K562 (cell line): ENCODE measurements around the gene ICE2. TPM values are rescaled to one million over a fixed set of nuclear protein-coding genes. Genes with fewer than 3 reads are reported as not detected.

Experiments used
- ATAC-seq: fragments of 200-7000 bp; cut with Tn5 transposase; 3 replicates; pipeline ENCODE4 v1.9.1; 2020; ENCODE audit warnings: moderate library complexity
- BruUV-seq: library from RNA; stranded (reverse); fragments of 400-500 nt; replicated peaks from 2 replicates; lab custom pipeline; 2021; lab: Mats Ljungman, UMichigan
- CTCF ChIA-PET: fragments of 300-600 bp; formaldehyde crosslinking; extraction: SDS; loops from one replicate; lab custom pipeline; 2021; ENCODE audit warnings: low intra/inter-chr PET ratio; lab: Yijun Ruan, JAX
- POLR2A ChIA-PET: fragments of 300-600, 350-650 bp; sonication (Branson Sonifier 250); formaldehyde crosslinking; extraction: SDS; loops from one replicate; lab custom pipeline; 2021; ENCODE audit warnings: antibody characterized with exemption, inconsistent platforms; lab: Yijun Ruan, JAX
- DNase-seq, 4 experiments: peaks; one replicate each; pipeline versions ENCODE4 v3.0.0 to v3.0.0-alpha.2; 2011 to 2018; ENCODE audit warnings: low spot score in 3 of 4, mixed read lengths in 3 of 4; ENCODE audit errors: extremely low read depth in 1 of 4
- FAIRE-seq: peaks from 2 replicates; lab custom pipeline; 2011; peaks lifted over from hg19 to GRCh38; lab: Jason Lieb, UNC
- H2AFZ ChIP-seq: 2 replicates; pipeline ENCODE4 v1.6.0; 2011; ENCODE audit warnings: low read depth, low read length, control low read depth, inconsistent platforms
- H3K27ac ChIP-seq: fragments of 200-600 bp; 3 replicates; pipeline ENCODE4 v1.8.0; 2011; ENCODE audit warnings: low read depth, mild to moderate bottlenecking, control low read depth, inconsistent platforms, low read length, moderate library complexity, mixed read lengths; ENCODE audit errors: extremely low read depth
- H3K27me3 ChIP-seq, 2 experiments: fragments of 300-600 bp in 1 of 2; 2 replicates in 1 of 2; 3 replicates in 1 of 2; pipeline versions ENCODE4 v1.6.0 to v1.8.0; 2011; ENCODE audit warnings: inconsistent platforms in 2 of 2, low read length in 2 of 2, mild to moderate bottlenecking in 1 of 2, mixed read lengths in 1 of 2, moderate library complexity in 1 of 2; ENCODE audit not compliant: control insufficient read depth in 2 of 2, insufficient read depth in 2 of 2
- H3K36me3 ChIP-seq: fragments of 300-600 bp; 3 replicates; pipeline ENCODE4 v1.8.0; 2011; ENCODE audit warnings: mild to moderate bottlenecking, low read length, inconsistent platforms; ENCODE audit not compliant: control insufficient read depth, insufficient read depth
- H3K4me1 ChIP-seq, 2 experiments: fragments of 200-600 bp in 1 of 2; replicated peaks in 1 of 2; 2 replicates in 1 of 2; 3 replicates in 1 of 2; pipeline versions ENCODE4 v1.5.1 to v1.8.0; 2011; ENCODE audit warnings: inconsistent platforms in 2 of 2, low read length in 2 of 2, mild to moderate bottlenecking in 1 of 2, mixed read lengths in 1 of 2, moderate library complexity in 1 of 2; ENCODE audit not compliant: control insufficient read depth in 2 of 2, insufficient read depth in 2 of 2
- H3K4me2 ChIP-seq: 2 replicates; pipeline ENCODE4 v1.6.1; 2011; ENCODE audit warnings: low read length, control low read depth, inconsistent platforms, mixed read lengths; ENCODE audit not compliant: insufficient read depth
- H3K4me3 ChIP-seq: fragments of 200-600 bp; sonication (generic), shearing (Covaris generic); 2 replicates; pipeline ENCODE4 v1.5.1; 2016; ENCODE audit warnings: control low read depth, inconsistent platforms
- H3K79me2 ChIP-seq: fragments of 200-600 bp; 3 replicates; pipeline ENCODE4 v1.8.0; 2011; ENCODE audit warnings: low read length, inconsistent platforms; ENCODE audit not compliant: control insufficient read depth, insufficient read depth
- H3K9ac ChIP-seq, 2 experiments: 2 replicates each; pipeline versions ENCODE4 v1.6.0 to v1.6.1; 2011; ENCODE audit warnings: low read depth in 2 of 2, low read length in 2 of 2, control low read depth in 1 of 2, inconsistent platforms in 1 of 2, mild to moderate bottlenecking in 1 of 2, mixed read lengths in 1 of 2; ENCODE audit not compliant: insufficient read depth in 1 of 2
- H3K9me1 ChIP-seq: one replicate; pipeline ENCODE4 v1.6.0; 2011; ENCODE audit warnings: inconsistent platforms, mild to moderate bottlenecking, low read length, moderate library complexity; ENCODE audit not compliant: control insufficient read depth, insufficient read depth
- H3K9me3 ChIP-seq: replicated peaks from 2 replicates; pipeline ENCODE4 v1.5.1; 2011; ENCODE audit warnings: low read depth, low read length, inconsistent platforms; ENCODE audit not compliant: control insufficient read depth, insufficient read depth
- H4K20me1 ChIP-seq: replicated peaks from 2 replicates; pipeline ENCODE4 v1.6.1; 2011; ENCODE audit warnings: low read length, inconsistent platforms, mixed read lengths; ENCODE audit not compliant: control insufficient read depth, insufficient read depth
- CSDE1 ChIP-seq, 2 experiments: fragments of 450-650 bp; IDR thresholded peaks; 2 replicates each; pipeline ENCODE4 v1.6.1; 2016; ENCODE audit warnings: mild to moderate bottlenecking in 1 of 2
- ESRRB ChIP-seq: fragments of 250-450 bp; sonication (Bioruptor Pico); IDR thresholded peaks from 2 replicates; pipeline ENCODE4 v1.5.0; 2020; ENCODE audit warnings: mild to moderate bottlenecking, moderate library complexity, borderline replicate concordance
- HDAC3 ChIP-seq: fragments of 450-650 bp; IDR thresholded peaks from 2 replicates; pipeline ENCODE4 v1.6.1; 2018; ENCODE audit warnings: borderline replicate concordance, mild to moderate bottlenecking, moderate library complexity; ENCODE audit not compliant: partially characterized antibody
- HMG20A ChIP-seq: fragments of 450-650 bp; formaldehyde crosslinking; conservative IDR thresholded peaks from 2 replicates; pipeline ENCODE4 v1.4.0; 2020; ENCODE audit warnings: mild to moderate bottlenecking, mixed read lengths
- NCOA2 ChIP-seq, 2 experiments: fragments of 450-650 bp; IDR thresholded peaks; 2 replicates each; pipeline ENCODE4 v1.6.1; 2018; ENCODE audit warnings: mild to moderate bottlenecking in 2 of 2, moderate library complexity in 1 of 2; ENCODE audit not compliant: partially characterized antibody in 2 of 2
- PHB ChIP-seq: fragments of 250-450 bp; sonication (Bioruptor Pico); IDR thresholded peaks from 2 replicates; pipeline ENCODE4 v1.5.0; 2021
- SETDB1 ChIP-seq: IDR thresholded peaks from one replicate; pipeline ENCODE4 v1.6.1; 2012; ENCODE audit warnings: low read length, control low read depth, inconsistent platforms
- SMC3 ChIP-seq: conservative IDR thresholded peaks from 2 replicates; pipeline ENCODE4 v1.6.1; 2011; ENCODE audit warnings: low read depth, low read length, improper control_type of control experiment; ENCODE audit not compliant: insufficient read depth
- SP1 ChIP-seq: sonication (generic); formaldehyde crosslinking; IDR thresholded peaks from 2 replicates; pipeline ENCODE4 v1.8.1; 2022; ENCODE audit warnings: mild to moderate bottlenecking, missing genetic modification reagents
- TAF7 ChIP-seq: fragments of 450-650 bp; IDR thresholded peaks from 2 replicates; pipeline ENCODE4 v1.6.1; 2016; ENCODE audit warnings: missing genetic modification characterization, missing compliant biosample characterization
- ZNF175 ChIP-seq: fragments of 200-800 bp; sonication (Bioruptor generic); IDR thresholded peaks from 2 replicates; pipeline ENCODE4 v1.6.1; 2016; ENCODE audit warnings: low read depth, mild to moderate bottlenecking, missing genetic modification characterization, missing compliant biosample characterization
- ZNF445 ChIP-seq: fragments of 250-450 bp; sonication (Bioruptor Pico); IDR thresholded peaks from 2 replicates; pipeline ENCODE4 v1.4.0; 2020; ENCODE audit warnings: low read depth, mild to moderate bottlenecking, moderate library complexity
- ZNF507 ChIP-seq: conservative IDR thresholded peaks from 2 replicates; pipeline ENCODE4 v1.6.1; 2017; ENCODE audit warnings: missing genetic modification characterization, missing compliant biosample characterization
- WGBS: fragments of 100-300 bp; shearing (Covaris generic); methylation state at CpG from one replicate; pipeline ENCODE4 v1.1.6; 2016; ENCODE audit warnings: low coverage, mixed read lengths; ENCODE audit not compliant: insufficient coverage; ENCODE audit errors: missing lambda C conversion rate; 5-methylcytosine and 5-hydroxymethylcytosine counted together
- in situ Hi-C: fragments of 300-500 bp; cut with MboI; formaldehyde crosslinking; loops from 4 replicates; pipeline ENCODE4 v1.15.0; 2018; ENCODE audit warnings: inconsistent platforms, mixed read lengths
- intact Hi-C: fragments of 100-400 bp; cut with micrococcal nuclease; formaldehyde crosslinking; loops from 2 replicates; pipeline ENCODE4 v1.14.2; 2022
- polyA plus RNA-seq, 8 experiments: library from polyadenylated mRNA; depleted of rRNA in 4 of 8; stranded (reverse) in 5 of 8; unstranded in 3 of 8; fragments of >200 nt; fragmentation: Nextera tagmentation in 2 of 8; fragmentation: Illumina TruSeq in 1 of 8; extraction: Ambion mirVana in 2 of 8; extraction: Trizol in 1 of 8; gene quantifications; 2 replicates each; pipeline versions ENCODE4 v1.2.1 to v1.2.3, GENCODE V29; 2011 to 2014; ENCODE audit warnings: inconsistent platforms in 1 of 8, missing spikeins in 1 of 8
- total RNA-seq, 7 experiments: library from RNA; depleted of rRNA in 6 of 7; stranded (reverse); fragments of >200 nt in 6 of 7; fragmentation: Illumina TruSeq in 2 of 7; extraction: Trizol in 2 of 7; gene quantifications; 2 replicates each; pipeline versions ENCODE4 v1.2.1 to v1.2.3, GENCODE V29; 2011 to 2021; ENCODE audit warnings: low replicate concordance in 1 of 7
- TF ChIP-seq, protein P1 (sequence below): fragments of 450-650 bp; IDR thresholded peaks from 2 replicates; pipeline ENCODE4 v1.6.1; 2016; ENCODE audit warnings: low read depth, mild to moderate bottlenecking, moderate library complexity
- TF ChIP-seq, protein P2 (sequence below): fragments of 450-650 bp; IDR thresholded peaks from 2 replicates; pipeline ENCODE4 v1.6.1; 2017; ENCODE audit warnings: antibody characterized with exemption

Gene ICE2
- total and polyA plus RNA-seq, 9 of the 15 experiments (the other 6 are each of a cell fraction or from before 2014, with no cell fraction given): 21.8 to 87.9 (median 58.1) TPM

DNA sequence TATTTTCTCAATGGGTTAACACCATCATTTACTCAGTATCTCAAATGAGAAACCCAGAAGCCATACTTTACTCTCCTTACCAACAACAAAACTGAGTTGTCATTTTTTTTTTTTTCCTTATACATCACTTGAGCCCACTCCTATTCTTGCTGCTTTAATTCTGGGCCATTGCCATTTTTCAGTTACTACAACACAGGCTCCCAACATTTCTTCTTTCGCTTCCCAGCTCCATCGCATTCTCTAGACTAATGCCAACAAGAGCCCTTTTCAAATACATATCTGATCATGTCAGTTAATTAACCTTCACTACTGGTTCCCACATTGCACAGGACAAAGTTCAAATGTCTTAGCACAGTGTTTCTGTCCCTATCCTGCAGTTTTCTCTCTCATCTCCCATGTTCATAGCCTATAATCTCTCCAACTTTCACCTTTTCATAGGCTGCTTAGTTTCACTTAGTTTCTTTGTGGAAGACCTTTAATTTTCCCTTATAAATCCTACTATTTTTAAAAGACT, 58.7 kb downstream of the ICE2 start:
- no peak for ATAC-seq
- intact Hi-C loops: no loop called here
- H3K9me1 ChIP-seq: no peaks in the 10 kb centered on the region
- no TSS peak for BruUV-seq
- no peak overlapping the region for H3K9ac ChIP-seq
- no peaks in the 10 kb centered on the region for H3K79me2 ChIP-seq
- no peaks in the 10 kb centered on the region for H4K20me1 ChIP-seq
- CTCF ChIA-PET: no interaction called here
- no peak for TF ChIP-seq CSDE1 (IDR thresholded peaks at IDR 0.05)
- TF ChIP-seq HMG20A: no peak
- no peak for TF ChIP-seq PHB
- TF ChIP-seq, all 486 proteins: peak for 0
- DNase-seq (no peak), FAIRE-seq (no peak)
- H3K4me3 ChIP-seq: no peak overlapping the region
- H3K4me2 ChIP-seq: no peak overlapping the region
- peaks cover 13 to 34% of the 10 kb centered on the region in 2 experiments; a peak in 4 of 5 replicates for H3K4me1 ChIP-seq
- no peaks in the 10 kb centered on the region for H3K27me3 ChIP-seq
- no peak overlapping the region for H3K27ac ChIP-seq
- WGBS: 95% methylated on average over 2 of the region's 2 CpGs
- in situ Hi-C loops: no loop called here
- POLR2A ChIA-PET: no interaction called here
- no peak overlapping the region for H2AFZ ChIP-seq
- no peaks in the 10 kb centered on the region for H3K9me3 ChIP-seq
- peaks cover 20% of the 10 kb centered on the region; the same call in 2 of the 3 replicates for H3K36me3 ChIP-seq

DNA sequence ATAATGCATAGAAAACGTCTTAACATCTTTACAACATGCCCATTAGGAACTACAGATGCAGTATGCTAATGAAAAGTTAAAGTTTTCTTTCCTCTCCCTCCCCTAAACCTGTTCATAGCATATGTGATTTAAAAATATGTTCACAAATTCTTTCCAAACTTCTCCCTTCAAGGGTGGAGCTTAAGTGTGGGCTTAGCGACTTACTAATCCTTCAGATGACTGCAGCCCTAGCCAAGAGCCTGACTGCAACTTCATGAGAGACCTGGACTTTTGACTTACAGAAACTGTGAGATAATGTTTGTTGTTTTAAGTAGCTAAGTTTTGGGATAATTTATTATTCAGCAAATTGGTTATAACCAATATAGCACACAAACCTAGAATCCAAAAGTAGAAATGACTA, 59.2 kb downstream of the ICE2 start:
- H3K79me2 ChIP-seq: no peaks in the 10 kb centered on the region
- DNase-seq (no peak), FAIRE-seq (no peak), ATAC-seq (no peak)
- H3K36me3 ChIP-seq: peaks cover 17% of the 10 kb centered on the region; the same call in 1 of the 3 replicates
- no TSS peak for BruUV-seq
- no peaks in the 10 kb centered on the region for H3K9me3 ChIP-seq
- no peak overlapping the region for H3K27ac ChIP-seq
- no peak overlapping the region for H3K4me2 ChIP-seq
- no peak overlapping the region for H2AFZ ChIP-seq
- no peak overlapping the region for H3K4me3 ChIP-seq
- H3K9me1 ChIP-seq: no peaks in the 10 kb centered on the region
- H3K27me3 ChIP-seq: no peaks in the 10 kb centered on the region
- H3K4me1 ChIP-seq: peaks cover 13 to 34% of the 10 kb centered on the region in 2 experiments; a peak in 4 of 5 replicates
- no peaks in the 10 kb centered on the region for H4K20me1 ChIP-seq
- POLR2A ChIA-PET: no interaction called here
- intact Hi-C loops: no loop called here
- CTCF ChIA-PET: no interaction called here
- WGBS: 39% methylated on average over 2 of the region's 2 CpGs
- H3K9ac ChIP-seq: no peak overlapping the region
- in situ Hi-C loops: no loop called here
- TF ChIP-seq SMC3: no peak
- no peak for TF ChIP-seq ESRRB (CRISPR knock-in tag)
- TF ChIP-seq ZNF507 (tag): no peak
- TF ChIP-seq HDAC3: no peak
- no peak for TF ChIP-seq ZNF445
- TF ChIP-seq NCOA2 (IDR thresholded peaks at IDR 0.05; ENCODE audit: partially characterized antibody in 2 of 2): no peak
- TF ChIP-seq TAF7: no peak
- TF ChIP-seq, protein P1, sequence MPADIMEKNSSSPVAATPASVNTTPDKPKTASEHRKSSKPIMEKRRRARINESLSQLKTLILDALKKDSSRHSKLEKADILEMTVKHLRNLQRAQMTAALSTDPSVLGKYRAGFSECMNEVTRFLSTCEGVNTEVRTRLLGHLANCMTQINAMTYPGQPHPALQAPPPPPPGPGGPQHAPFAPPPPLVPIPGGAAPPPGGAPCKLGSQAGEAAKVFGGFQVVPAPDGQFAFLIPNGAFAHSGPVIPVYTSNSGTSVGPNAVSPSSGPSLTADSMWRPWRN: no peak
- no peak for TF ChIP-seq ZNF175 (CRISPR knock-in tag)
- TF ChIP-seq, protein P2, sequence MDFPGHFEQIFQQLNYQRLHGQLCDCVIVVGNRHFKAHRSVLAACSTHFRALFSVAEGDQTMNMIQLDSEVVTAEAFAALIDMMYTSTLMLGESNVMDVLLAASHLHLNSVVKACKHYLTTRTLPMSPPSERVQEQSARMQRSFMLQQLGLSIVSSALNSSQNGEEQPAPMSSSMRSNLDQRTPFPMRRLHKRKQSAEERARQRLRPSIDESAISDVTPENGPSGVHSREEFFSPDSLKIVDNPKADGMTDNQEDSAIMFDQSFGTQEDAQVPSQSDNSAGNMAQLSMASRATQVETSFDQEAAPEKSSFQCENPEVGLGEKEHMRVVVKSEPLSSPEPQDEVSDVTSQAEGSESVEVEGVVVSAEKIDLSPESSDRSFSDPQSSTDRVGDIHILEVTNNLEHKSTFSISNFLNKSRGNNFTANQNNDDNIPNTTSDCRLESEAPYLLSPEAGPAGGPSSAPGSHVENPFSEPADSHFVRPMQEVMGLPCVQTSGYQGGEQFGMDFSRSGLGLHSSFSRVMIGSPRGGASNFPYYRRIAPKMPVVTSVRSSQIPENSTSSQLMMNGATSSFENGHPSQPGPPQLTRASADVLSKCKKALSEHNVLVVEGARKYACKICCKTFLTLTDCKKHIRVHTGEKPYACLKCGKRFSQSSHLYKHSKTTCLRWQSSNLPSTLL: no peak
- no peak for TF ChIP-seq SETDB1
- no peak for TF ChIP-seq SP1 (CRISPR knock-in tag)
